Measurements from ENCODE around the gene SIX3. TPM values are rescaled to one million over a fixed set of nuclear protein-coding genes. Genes with fewer than 3 reads are reported as not detected.

The SIX3 gene
- total RNA-seq, 4 donors from 2014 or later, result not detected

GRCh38 chr2:44918095-44918775 is 23.3 kb upstream of the SIX3 start:
- TF ChIP-seq POLR2A (IDR thresholded peaks at IDR 0.05), result no peak
- Histone ChIP-seq H3K9me3 (no peaks in the 10 kb centered on the region), H3K4me1 (no peaks in the 10 kb centered on the region), H3K27ac (no peak overlapping the region), H3K27me3 (no peaks in the 10 kb centered on the region), H3K36me3 (no peaks in the 10 kb centered on the region), H3K4me3 (no peak overlapping the region)
- intact Hi-C loops (cut with DNase I; ENCODE audit: low total_unique reads), result no loop called here
- no peak for DNase-seq

GRCh38 chr2:44920751-44921150 is 20.8 kb upstream of the SIX3 start:
- H3K9me3 ChIP-seq, result no peaks in the 10 kb centered on the region
- no peak for DNase-seq
- H3K36me3 ChIP-seq, result no peaks in the 10 kb centered on the region
- H3K4me1 ChIP-seq, result no peaks in the 10 kb centered on the region
- peaks cover 0 to 6% of the 10 kb centered on the region in 2 donors for H3K27me3 ChIP-seq
- no peak for TF ChIP-seq CTCF (IDR thresholded peaks at IDR 0.05)
- TF ChIP-seq POLR2A (IDR thresholded peaks at IDR 0.05), result no peak
- no peak overlapping the region for H3K4me3 ChIP-seq
- intact Hi-C loops (cut with DNase I; ENCODE audit: low total_unique reads), result no loop called here
- H3K27ac ChIP-seq, result no peak overlapping the region

GRCh38 chr2:44922776-44923175 is 18.7 kb upstream of the SIX3 start:
- TF ChIP-seq POLR2A (IDR thresholded peaks at IDR 0.05) (no peak), CTCF (IDR thresholded peaks at IDR 0.05) (no peak)
- H3K27me3 ChIP-seq, result peaks cover 6 to 26% of the 10 kb centered on the region in 2 donors

GRCh38 chr2:44925561-44926136 is 15.9 kb upstream of the SIX3 start:
- Histone ChIP-seq H3K36me3 (no peaks in the 10 kb centered on the region), H3K9me3 (no peaks in the 10 kb centered on the region), H3K27ac (no peak overlapping the region), H3K27me3 (peaks cover 10 to 44% of the 10 kb centered on the region in 2 donors), H3K4me1 (peaks cover 0 to 16% of the 10 kb centered on the region in 2 donors), H3K4me3 (no peak overlapping the region)
- intact Hi-C loops (cut with DNase I; ENCODE audit: low total_unique reads), result no loop called here
- no peak for DNase-seq
- TF ChIP-seq POLR2A (IDR thresholded peaks at IDR 0.05) (no peak), CTCF (IDR thresholded peaks at IDR 0.05) (no peak)

More at GRCh38 chr2:44922776-44923175, 18.7 kb upstream of the SIX3 start:
- DNase-seq, result no peak
- intact Hi-C loops (cut with DNase I; ENCODE audit: low total_unique reads), result no loop called here
- no peak overlapping the region for H3K4me3 ChIP-seq
- H3K4me1 ChIP-seq, result no peaks in the 10 kb centered on the region
- H3K36me3 ChIP-seq, result no peaks in the 10 kb centered on the region
- H3K9me3 ChIP-seq, result no peaks in the 10 kb centered on the region
- H3K27ac ChIP-seq, result no peak overlapping the region

- Histone ChIP-seq H3K4me1 (peaks cover 0 to 16% of the 10 kb centered on the region in 2 donors), H3K27me3 (peaks cover 10 to 54% of the 10 kb centered on the region in 2 donors), H3K4me3 (no peak overlapping the region), H3K36me3 (no peaks in the 10 kb centered on the region), H3K27ac (no peak overlapping the region), H3K9me3 (no peaks in the 10 kb centered on the region)
- TF ChIP-seq CTCF (IDR thresholded peaks at IDR 0.05), result no peak
- no peak for TF ChIP-seq POLR2A (IDR thresholded peaks at IDR 0.05)
- intact Hi-C loops (cut with DNase I; ENCODE audit: low total_unique reads), result no loop called here
- DNase-seq, result no peak
Observed at GRCh38 chr2:44926957-44927356, 14.5 kb upstream of the SIX3 start.
